ENCODE data around the gene GID4.

Gene GID4

DNA sequence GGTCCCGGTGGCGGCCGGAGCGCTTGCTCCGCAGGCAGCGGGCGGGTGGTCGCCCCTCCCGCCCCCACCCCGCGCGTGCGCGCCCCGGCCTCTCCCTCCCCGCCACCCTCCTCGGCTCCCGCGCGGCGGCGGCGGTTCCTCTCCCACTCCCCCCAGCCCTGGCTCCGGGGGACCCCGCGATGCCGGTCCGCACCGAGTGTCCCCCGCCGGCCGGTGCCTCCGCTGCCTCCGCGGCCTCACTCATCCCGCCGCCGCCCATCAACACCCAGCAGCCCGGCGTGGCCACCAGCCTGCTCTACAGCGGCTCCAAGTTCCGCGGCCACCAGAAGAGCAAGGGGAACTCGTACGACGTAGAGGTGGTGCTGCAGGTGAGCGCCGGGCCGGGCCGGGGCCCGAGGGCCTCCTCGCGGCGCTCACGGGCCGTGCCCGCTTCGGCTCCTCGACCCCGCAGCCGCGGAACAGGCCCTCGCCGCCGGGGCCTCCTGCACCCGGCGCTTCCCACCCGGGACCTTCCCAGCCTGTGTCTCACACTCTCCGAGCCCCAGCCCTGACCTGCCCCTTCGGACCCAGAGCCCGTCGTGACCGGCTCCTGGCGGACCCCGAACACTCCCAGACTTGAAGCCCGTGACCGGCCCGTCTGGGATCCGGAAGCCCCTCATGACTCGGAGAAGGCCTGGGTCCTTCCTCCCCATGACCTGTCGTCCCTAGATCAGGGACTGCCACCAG is 490 bp downstream of the GID4 start:
- H3K79me1 ChIP-seq (ENCODE audit: low read length) = peaks cover 8% of the 10 kb centered on the region
- peak overlapping the region; percentile 47 for H3K14ac ChIP-seq (ENCODE audit: low read length)
- no CpG with 5 or more reads among the region's 81 CpGs for WGBS (ENCODE audit: extremely low coverage, insufficient coverage, insufficient read length)
- H2BK120ac ChIP-seq (ENCODE audit: insufficient read depth, low read length, poor library complexity) = no peak overlapping the region
- peak; percentile 15 to 54 for DNase-seq
- no peak overlapping the region for H2AK5ac ChIP-seq (ENCODE audit: low read length)
- peak overlapping the region; percentile 84 for H3K4me2 ChIP-seq (ENCODE audit: low read length)
- H3K79me2 ChIP-seq (ENCODE audit: control insufficient read depth, insufficient read depth, low read length, poor library complexity) = peaks cover 5% of the 10 kb centered on the region
- peaks cover 0 to 4% of the 10 kb centered on the region in 2 experiments for H3K36me3 ChIP-seq (ENCODE audit: control insufficient read depth in 1 of 2, insufficient read depth in 2 of 2, low read length in 2 of 2)
- peak overlapping the region; percentile 36 for H3K18ac ChIP-seq (ENCODE audit: low read length)
- H4K91ac ChIP-seq (ENCODE audit: low read depth, low read length) = peak overlapping the region; percentile 28
- peak overlapping the region; percentile 28 for H4K12ac ChIP-seq (ENCODE audit: low read depth, low read length)
- H2BK12ac ChIP-seq (ENCODE audit: low read length) = no peak overlapping the region
- H3K27me3 ChIP-seq (ENCODE audit: insufficient read depth, low read length) = no peaks in the 10 kb centered on the region
- peak overlapping the region; percentile 16 for H4K8ac ChIP-seq (ENCODE audit: low read depth, low read length)
- peaks cover 11 to 18% of the 10 kb centered on the region in 2 experiments for H3K4me1 ChIP-seq (ENCODE audit: control insufficient read depth in 1 of 2, insufficient read depth in 2 of 2, low read length in 2 of 2)
- H3K9me3 ChIP-seq (ENCODE audit: insufficient read depth, low read depth, low read length) = no peaks in the 10 kb centered on the region
- no peak overlapping the region for H2BK5ac ChIP-seq (ENCODE audit: low read depth, low read length, poor library complexity)
- peak overlapping the region; percentile 3 for H3K4ac ChIP-seq (ENCODE audit: low read depth, low read length)
- no peak overlapping the region for H3K23ac ChIP-seq (ENCODE audit: low read length)
- H3K27ac ChIP-seq (ENCODE audit: low read depth, low read length) = no peak overlapping the region
- peak overlapping the region; percentile 77 for H3K9ac ChIP-seq (ENCODE audit: low read length)
- H3K4me3 ChIP-seq (ENCODE audit: low read depth, low read length) = peak overlapping the region; percentile 96
- peak overlapping the region; percentile 45 for H2AFZ ChIP-seq (ENCODE audit: insufficient read depth, low read length, poor library complexity)

DNA sequence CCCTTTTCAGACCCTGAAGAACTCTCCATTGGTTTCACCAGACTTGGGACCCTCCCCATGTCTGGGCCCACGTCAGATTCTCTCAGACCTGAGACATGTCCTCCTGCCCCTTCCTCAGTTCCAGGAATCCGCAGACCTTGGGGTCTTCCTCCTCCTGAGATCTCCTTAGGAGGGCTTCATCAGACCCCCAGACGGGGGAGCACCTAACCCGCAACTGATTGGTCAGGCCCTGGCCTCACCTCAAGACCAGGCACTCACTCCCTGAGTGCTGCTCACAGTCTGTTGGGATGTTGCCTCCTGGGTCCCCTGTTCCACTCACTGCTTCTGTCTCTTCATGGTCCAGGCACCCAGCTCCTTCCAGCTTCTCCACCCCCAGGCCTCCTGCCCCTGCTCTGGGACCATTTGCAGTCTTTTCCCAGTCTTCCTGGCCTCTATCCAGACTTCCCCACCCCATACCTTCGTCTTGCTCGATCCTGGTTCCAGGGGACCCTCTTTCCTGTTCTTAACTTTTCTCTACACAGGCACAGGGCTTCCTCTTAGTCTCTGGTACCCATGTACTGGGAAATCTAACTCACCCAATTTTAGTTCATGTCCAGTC is 1.2 kb downstream of the GID4 start:
- Histone ChIP-seq H3K79me2 (ENCODE audit: control insufficient read depth, insufficient read depth, low read length, poor library complexity) (peaks cover 5% of the 10 kb centered on the region), H4K91ac (ENCODE audit: low read depth, low read length) (no peak overlapping the region), H2AK5ac (ENCODE audit: low read length) (no peak overlapping the region), H2BK120ac (ENCODE audit: insufficient read depth, low read length, poor library complexity) (no peak overlapping the region), H3K4ac (ENCODE audit: low read depth, low read length) (no peak overlapping the region), H3K4me3 (ENCODE audit: low read depth, low read length) (peak overlapping the region; percentile 96), H3K36me3 (ENCODE audit: control insufficient read depth in 1 of 2, insufficient read depth in 2 of 2, low read length in 2 of 2) (peaks cover 0 to 8% of the 10 kb centered on the region in 2 experiments), H2AFZ (ENCODE audit: insufficient read depth, low read length, poor library complexity) (no peak overlapping the region), H4K8ac (ENCODE audit: low read depth, low read length) (no peak overlapping the region), H2BK12ac (ENCODE audit: low read length) (no peak overlapping the region), H3K79me1 (ENCODE audit: low read length) (peaks cover 8% of the 10 kb centered on the region), H3K4me1 (ENCODE audit: control insufficient read depth in 1 of 2, insufficient read depth in 2 of 2, low read length in 2 of 2) (peaks cover 11 to 18% of the 10 kb centered on the region in 2 experiments), H3K9me3 (ENCODE audit: insufficient read depth, low read depth, low read length) (no peaks in the 10 kb centered on the region), H2BK5ac (ENCODE audit: low read depth, low read length, poor library complexity) (no peak overlapping the region), H3K27ac (ENCODE audit: low read depth, low read length) (no peak overlapping the region), H3K23ac (ENCODE audit: low read length) (no peak overlapping the region), H3K4me2 (ENCODE audit: low read length) (peak overlapping the region; percentile 84), H4K12ac (ENCODE audit: low read depth, low read length) (peak overlapping the region; percentile 28), H3K9ac (ENCODE audit: low read length) (peak overlapping the region; percentile 70), H3K18ac (ENCODE audit: low read length) (peak overlapping the region; percentile 36), H3K14ac (ENCODE audit: low read length) (peak overlapping the region; percentile 47), H3K27me3 (ENCODE audit: insufficient read depth, low read length) (no peaks in the 10 kb centered on the region)
- DNase-seq = no peak
- WGBS (ENCODE audit: extremely low coverage, insufficient coverage, insufficient read length) = no CpG with 5 or more reads among the region's 6 CpGs

DNA sequence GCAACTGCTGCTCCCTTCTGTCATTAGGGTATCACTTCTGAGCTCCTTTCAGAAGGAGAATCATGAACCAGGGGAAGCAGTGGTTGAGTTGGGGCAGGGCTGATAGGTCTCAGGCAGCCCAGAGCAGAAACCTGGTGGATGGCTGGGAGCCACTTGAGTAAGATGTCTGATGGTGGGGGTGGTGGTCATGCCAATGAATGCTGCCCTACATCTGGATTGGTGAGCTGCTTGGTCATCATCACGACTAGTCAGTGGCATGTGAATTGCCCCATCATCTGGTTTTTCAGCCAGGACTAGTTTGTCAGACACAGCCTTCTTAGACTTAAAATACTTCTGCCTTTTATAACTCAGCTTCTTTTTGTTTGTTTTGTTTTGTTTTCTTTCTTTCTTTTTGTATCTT is 2.6 kb downstream of the GID4 start:
- WGBS (ENCODE audit: extremely low coverage, insufficient coverage, insufficient read length) = no CpG with 5 or more reads among the region's 1 CpG
- Histone ChIP-seq H3K23ac (ENCODE audit: low read length) (no peak overlapping the region), H2AFZ (ENCODE audit: insufficient read depth, low read length, poor library complexity) (no peak overlapping the region), H2BK5ac (ENCODE audit: low read depth, low read length, poor library complexity) (no peak overlapping the region), H4K8ac (ENCODE audit: low read depth, low read length) (no peak overlapping the region), H3K4ac (ENCODE audit: low read depth, low read length) (no peak overlapping the region), H4K12ac (ENCODE audit: low read depth, low read length) (no peak overlapping the region), H4K91ac (ENCODE audit: low read depth, low read length) (no peak overlapping the region), H3K4me2 (ENCODE audit: low read length) (no peak overlapping the region), H2BK12ac (ENCODE audit: low read length) (no peak overlapping the region), H3K9ac (ENCODE audit: low read length) (no peak overlapping the region), H3K27ac (ENCODE audit: low read depth, low read length) (no peak overlapping the region), H3K79me1 (ENCODE audit: low read length) (peaks cover 8% of the 10 kb centered on the region), H3K36me3 (ENCODE audit: control insufficient read depth in 1 of 2, insufficient read depth in 2 of 2, low read length in 2 of 2) (peaks cover 0 to 12% of the 10 kb centered on the region in 2 experiments), H3K27me3 (ENCODE audit: insufficient read depth, low read length) (no peaks in the 10 kb centered on the region), H3K14ac (ENCODE audit: low read length) (no peak overlapping the region), H3K4me3 (ENCODE audit: low read depth, low read length) (no peak overlapping the region), H2BK120ac (ENCODE audit: insufficient read depth, low read length, poor library complexity) (no peak overlapping the region), H3K79me2 (ENCODE audit: control insufficient read depth, insufficient read depth, low read length, poor library complexity) (peaks cover 5% of the 10 kb centered on the region), H3K4me1 (ENCODE audit: control insufficient read depth in 1 of 2, insufficient read depth in 2 of 2, low read length in 2 of 2) (peaks cover 11 to 18% of the 10 kb centered on the region in 2 experiments), H3K18ac (ENCODE audit: low read length) (no peak overlapping the region), H3K9me3 (ENCODE audit: insufficient read depth, low read depth, low read length) (no peaks in the 10 kb centered on the region), H2AK5ac (ENCODE audit: low read length) (no peak overlapping the region)
- peak; percentile 63 to 74 for DNase-seq

DNA sequence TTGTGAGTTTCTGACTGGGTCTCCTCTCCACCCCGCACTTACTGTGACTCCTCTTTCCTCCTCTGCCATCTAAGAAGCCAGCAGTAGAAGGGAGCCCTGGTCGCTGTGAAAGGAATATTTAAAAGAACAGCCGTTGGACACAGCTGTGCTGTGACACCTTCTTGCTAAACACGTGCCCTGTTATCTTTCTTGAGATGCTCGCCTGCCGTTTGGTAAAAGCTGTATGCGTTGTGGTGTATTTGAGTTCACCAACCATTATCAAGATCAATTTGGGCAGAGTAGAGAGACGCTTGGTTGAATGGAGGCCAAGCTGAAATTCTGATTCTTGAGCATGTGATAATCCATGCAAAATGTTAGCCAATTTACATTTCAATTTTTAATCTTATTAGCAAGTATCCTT is 3.8 kb downstream of the GID4 start:
- no peak overlapping the region for H2BK5ac ChIP-seq (ENCODE audit: low read depth, low read length, poor library complexity)
- no peak overlapping the region for H2BK120ac ChIP-seq (ENCODE audit: insufficient read depth, low read length, poor library complexity)
- peaks cover 11 to 17% of the 10 kb centered on the region in 2 experiments for H3K4me1 ChIP-seq (ENCODE audit: control insufficient read depth in 1 of 2, insufficient read depth in 2 of 2, low read length in 2 of 2)
- no peak overlapping the region for H4K8ac ChIP-seq (ENCODE audit: low read depth, low read length)
- DNase-seq = no peak
- H3K9me3 ChIP-seq (ENCODE audit: insufficient read depth, low read depth, low read length) = no peaks in the 10 kb centered on the region
- H2BK12ac ChIP-seq (ENCODE audit: low read length) = no peak overlapping the region
- H3K4ac ChIP-seq (ENCODE audit: low read depth, low read length) = no peak overlapping the region
- H3K23ac ChIP-seq (ENCODE audit: low read length) = no peak overlapping the region
- no peak overlapping the region for H3K4me2 ChIP-seq (ENCODE audit: low read length)
- no peak overlapping the region for H3K18ac ChIP-seq (ENCODE audit: low read length)
- H4K91ac ChIP-seq (ENCODE audit: low read depth, low read length) = no peak overlapping the region
- no peaks in the 10 kb centered on the region for H3K27me3 ChIP-seq (ENCODE audit: insufficient read depth, low read length)
- H4K12ac ChIP-seq (ENCODE audit: low read depth, low read length) = no peak overlapping the region
- H3K9ac ChIP-seq (ENCODE audit: low read length) = no peak overlapping the region
- H2AK5ac ChIP-seq (ENCODE audit: low read length) = no peak overlapping the region
- no peak overlapping the region for H2AFZ ChIP-seq (ENCODE audit: insufficient read depth, low read length, poor library complexity)
- no peak overlapping the region for H3K4me3 ChIP-seq (ENCODE audit: low read depth, low read length)
- no peak overlapping the region for H3K27ac ChIP-seq (ENCODE audit: low read depth, low read length)
- H3K14ac ChIP-seq (ENCODE audit: low read length) = no peak overlapping the region
- peaks cover 8% of the 10 kb centered on the region for H3K79me1 ChIP-seq (ENCODE audit: low read length)
- no CpG with 5 or more reads among the region's 8 CpGs for WGBS (ENCODE audit: extremely low coverage, insufficient coverage, insufficient read length)
- peaks cover 5% of the 10 kb centered on the region for H3K79me2 ChIP-seq (ENCODE audit: control insufficient read depth, insufficient read depth, low read length, poor library complexity)
- peaks cover 3 to 15% of the 10 kb centered on the region in 2 experiments for H3K36me3 ChIP-seq (ENCODE audit: control insufficient read depth in 1 of 2, insufficient read depth in 2 of 2, low read length in 2 of 2)
